ENCODE data around the gene RNF123.

GRCh38 chr3:49647741-49648140, 41.6 kb upstream of the RNF123 start:
- TF ChIP-seq RARB (CRISPR knock-in tag; IDR thresholded peaks at IDR 0.05) = no peak
- TF ChIP-seq POU6F1 (CRISPR knock-in tag; IDR thresholded peaks at IDR 0.05; ENCODE audit: borderline replicate concordance, low read depth) = no peak
- no peak for TF ChIP-seq PATZ1 (CRISPR knock-in tag; IDR thresholded peaks at IDR 0.05; ENCODE audit: borderline replicate concordance)
- TF ChIP-seq ESRRG (CRISPR knock-in tag; IDR thresholded peaks at IDR 0.05) = no peak
- no peak for TF ChIP-seq GLIS3 (CRISPR knock-in tag; IDR thresholded peaks at IDR 0.05)
- TF ChIP-seq TCF4 (CRISPR knock-in tag; IDR thresholded peaks at IDR 0.05; ENCODE audit: borderline replicate concordance) = no peak
- TF ChIP-seq ZFP30 (CRISPR knock-in tag; IDR thresholded peaks at IDR 0.05) = no peak
- TF ChIP-seq ZNF70 (CRISPR knock-in tag; IDR thresholded peaks at IDR 0.05) = no peak
- no peak for TF ChIP-seq TSHZ2 (CRISPR knock-in tag; IDR thresholded peaks at IDR 0.05)
- TF ChIP-seq ISL1 (CRISPR knock-in tag; IDR thresholded peaks at IDR 0.05) = no peak
- no peak for TF ChIP-seq SNAI2 (CRISPR knock-in tag; IDR thresholded peaks at IDR 0.05)
- no peak for TF ChIP-seq ARNTL (CRISPR knock-in tag; IDR thresholded peaks at IDR 0.05; ENCODE audit: borderline replicate concordance, low read depth)
- no peak for TF ChIP-seq OSR1 (CRISPR knock-in tag; IDR thresholded peaks at IDR 0.05)
- no peak for TF ChIP-seq CSDC2 (CRISPR knock-in tag; IDR thresholded peaks at IDR 0.05)
